CD14-positive monocyte (primary cell): ENCODE results near the gene C15orf40. TPM values are rescaled to one million over a fixed set of nuclear protein-coding genes. Genes with fewer than 3 reads are reported as not detected.
A peak's percentile ranks its signal among the peaks of the same experiment; 100 is the strongest.

ENCODE experiments used
- DNase-seq, 3 donors: peaks; one replicate each; pipeline ENCODE4 v3.0.0-alpha.2; 2011 to 2022
- H2AFZ ChIP-seq: 2 replicates; pipeline ENCODE4 v1.6.0; 2012; ENCODE audit warnings: mild to moderate bottlenecking, low read depth, low read length, inconsistent platforms; ENCODE audit not compliant: insufficient read depth, poor library complexity, severe bottlenecking
- H3K27ac ChIP-seq, 2 donors: 1 replicate in 1 of 2; 2 replicates in 1 of 2; pipeline ENCODE4 v1.5.1; 2012 to 2013; ENCODE audit warnings: low read length in 2 of 2, control low read depth in 1 of 2, inconsistent platforms in 1 of 2, low read depth in 1 of 2, mild to moderate bottlenecking in 1 of 2
- H3K27me3 ChIP-seq, 2 donors: one replicate each; pipeline versions ENCODE4 v1.6.0 to v1.6.1; 2011 to 2013; ENCODE audit warnings: low read length in 2 of 2; ENCODE audit not compliant: control insufficient read depth in 2 of 2, insufficient read depth in 2 of 2
- H3K36me3 ChIP-seq, 2 donors: replicated peaks in 1 of 2; 1 replicate in 1 of 2; 2 replicates in 1 of 2; pipeline versions ENCODE4 v1.5.1 to v1.6.1; 2012 to 2013; ENCODE audit warnings: low read length in 2 of 2, control low read depth in 1 of 2, inconsistent platforms in 1 of 2, mild to moderate bottlenecking in 1 of 2; ENCODE audit not compliant: insufficient read depth in 2 of 2, control insufficient read depth in 1 of 2
- H3K4me1 ChIP-seq, 2 donors: 1 replicate in 1 of 2; 2 replicates in 1 of 2; pipeline versions ENCODE4 v1.5.1 to v1.6.1; 2012 to 2013; ENCODE audit warnings: low read length in 2 of 2, control low read depth in 1 of 2, inconsistent platforms in 1 of 2, mild to moderate bottlenecking in 1 of 2, moderate library complexity in 1 of 2; ENCODE audit not compliant: insufficient read depth in 2 of 2, control insufficient read depth in 1 of 2
- H3K4me2 ChIP-seq: replicated peaks from 2 replicates; pipeline ENCODE3; 2012; ENCODE audit warnings: low read length, moderate library complexity, mild to moderate bottlenecking; ENCODE audit not compliant: poor library complexity, severe bottlenecking; ENCODE audit errors: extremely low read depth
- H3K4me3 ChIP-seq, 3 experiments: fragments of 200-600 bp in 1 of 3; sonication (generic) in 1 of 3; replicated peaks in 1 of 3; 1 replicate in 2 of 3; 2 replicates in 1 of 3; pipeline ENCODE4 v1.5.1; 2011 to 2013; ENCODE audit warnings: low read length in 3 of 3, mild to moderate bottlenecking in 3 of 3, control low read depth in 2 of 3, low read depth in 2 of 3, inconsistent platforms in 1 of 3, moderate library complexity in 1 of 3
- H3K79me2 ChIP-seq: 2 replicates; pipeline ENCODE4 v1.6.0; 2012; ENCODE audit warnings: mild to moderate bottlenecking, control low read depth, inconsistent platforms, low read length, moderate library complexity; ENCODE audit not compliant: insufficient read depth
- H3K9ac ChIP-seq: 2 replicates; pipeline ENCODE4 v1.6.0; 2017; ENCODE audit warnings: low read length, mild to moderate bottlenecking; ENCODE audit not compliant: insufficient read depth, poor library complexity, severe bottlenecking
- H3K9me3 ChIP-seq, 2 donors: replicated peaks in 1 of 2; 1 replicate in 1 of 2; 2 replicates in 1 of 2; pipeline versions ENCODE4 v1.5.1 to v1.6.1; 2012 to 2013; ENCODE audit warnings: low read length in 2 of 2, control low read depth in 1 of 2; ENCODE audit not compliant: control insufficient read depth in 1 of 2, insufficient read depth in 1 of 2
- H4K20me1 ChIP-seq: 2 replicates; pipeline ENCODE4 v1.6.0; 2012; ENCODE audit warnings: mild to moderate bottlenecking, low read length, control low read depth, moderate library complexity; ENCODE audit not compliant: insufficient read depth
- H3K27ac Mint-ChIP-seq, 7 donors: one replicate each; pipeline ENCODE4 v1.8.0; 2020; ENCODE audit warnings: mild to moderate bottlenecking in 7 of 7, mixed read lengths in 7 of 7, moderate library complexity in 6 of 7, inconsistent platforms in 2 of 7
- H3K27me3 Mint-ChIP-seq, 3 donors: one replicate each; pipeline ENCODE4 v1.8.0; 2021 to 2022; ENCODE audit warnings: low read depth in 3 of 3, mild to moderate bottlenecking in 3 of 3, mixed read lengths in 3 of 3, moderate library complexity in 3 of 3, inconsistent platforms in 1 of 3
- H3K36me3 Mint-ChIP-seq, 2 donors: one replicate each; pipeline ENCODE4 v1.8.0; 2020; ENCODE audit warnings: mixed read lengths in 2 of 2, inconsistent platforms in 1 of 2, mild to moderate bottlenecking in 1 of 2
- H3K4me1 Mint-ChIP-seq: one replicate; pipeline ENCODE4 v1.8.0; 2020; ENCODE audit warnings: mild to moderate bottlenecking, mixed read lengths
- H3K4me3 Mint-ChIP-seq, 2 donors: one replicate each; pipeline ENCODE4 v1.8.0; 2020; ENCODE audit warnings: mild to moderate bottlenecking in 2 of 2, mixed read lengths in 2 of 2, moderate library complexity in 1 of 2
- H3K9me3 Mint-ChIP-seq, 7 donors: one replicate each; pipeline ENCODE4 v1.8.0; 2020 to 2022; ENCODE audit warnings: mixed read lengths in 7 of 7, mild to moderate bottlenecking in 6 of 7, moderate library complexity in 6 of 7, inconsistent platforms in 2 of 7
- WGBS: methylation state at CpG from one replicate; pipeline ENCODE4 v1.1.5; 2013; ENCODE audit warnings: missing lambda C conversion rate; ENCODE audit not compliant: insufficient coverage; 5-methylcytosine and 5-hydroxymethylcytosine counted together
- intact Hi-C, 2 donors: fragments of 100-400 bp; cut with micrococcal nuclease; formaldehyde crosslinking; loops; one replicate each; pipeline versions ENCODE4 v1.15.0 to v1.15.1; 2023
- polyA minus RNA-seq: library from RNA; depleted of rRNA, polyadenylated mRNA; stranded (reverse); fragments of >200 nt; gene quantifications from 2 replicates; pipeline ENCODE4 v1.2.3, GENCODE V29; 2012
- polyA plus RNA-seq, 3 donors: library from polyadenylated mRNA; depleted of rRNA in 1 of 3; unstranded in 2 of 3; stranded (reverse) in 1 of 3; fragments of 300-500 nt in 2 of 3; fragments of >200 nt in 1 of 3; fragmentation: Illumina TruSeq in 2 of 3; gene quantifications; 1 replicate in 2 of 3; 2 replicates in 1 of 3; pipeline ENCODE4 v1.2.3, GENCODE V29; 2012 to 2021
- total RNA-seq, 12 experiments: library from RNA in 1 of 12; stranded (reverse) in 1 of 12; fragments of 120-200 nt in 1 of 12; gene quantifications; one replicate each; pipeline ENCODE4 v1.2.4 and lab custom pipeline; 2013 to 2026; ENCODE audit warnings: mixed read lengths in 6 of 12, inconsistent platforms in 1 of 12
- TF ChIP-seq, protein P1 (sequence below): fragments of 200-600 bp; IDR thresholded peaks from one replicate; pipeline ENCODE4 v1.8.0; 2022; ENCODE audit warnings: antibody characterized with exemption, mild to moderate bottlenecking

C15orf40 gene
- 20.1 TPM for total RNA-seq (2013)
- polyA plus RNA-seq: 10 to 100 TPM; 13.0 to 32.1 (median 25.7) TPM
- 3.7 and 5.0 TPM in 2 replicates for polyA minus RNA-seq
- 4.1 to 10.5 (median 6.1) reads per million in 11 experiments for total RNA-seq (lab: John Stamatoyannopoulos, UW)

DNA sequence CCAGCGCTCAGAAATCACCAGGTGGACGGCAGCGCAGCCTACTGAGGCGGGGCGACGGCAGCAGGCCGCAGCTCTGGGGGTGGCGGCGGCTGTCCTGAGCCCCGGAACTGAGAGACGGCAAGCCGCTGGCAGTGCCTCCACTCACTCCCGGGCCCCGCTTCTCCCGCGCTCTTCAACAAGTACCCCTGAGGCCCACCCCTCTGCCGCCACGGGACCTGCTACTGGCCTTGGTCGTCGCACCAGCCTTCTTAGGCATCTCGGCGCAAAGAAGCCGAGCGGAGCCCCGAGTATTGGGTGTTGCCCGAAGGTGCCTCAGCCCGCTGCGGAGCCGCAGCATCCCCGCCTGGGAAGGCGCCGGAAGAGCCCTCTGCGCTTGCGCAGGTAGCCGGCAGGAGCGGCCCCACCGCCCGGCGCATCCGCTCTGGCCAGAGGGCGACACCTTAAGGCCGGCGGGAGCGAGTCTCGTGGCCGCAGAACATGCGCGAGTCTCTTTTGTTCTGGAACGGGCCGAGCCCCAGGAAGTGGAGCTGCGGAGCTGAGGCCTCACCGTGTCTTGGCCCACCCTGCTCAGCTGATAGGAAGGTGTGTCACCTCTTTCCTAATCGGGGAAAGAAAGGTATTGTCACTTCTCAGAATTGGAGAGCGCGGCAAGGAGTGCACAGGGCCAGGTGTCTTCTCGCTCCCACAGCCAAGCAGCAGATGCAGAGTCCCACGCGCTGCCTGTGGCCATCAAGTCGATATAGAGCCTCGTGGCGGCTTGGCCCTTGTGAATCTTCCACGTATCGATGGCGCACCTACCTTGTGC lies at the start of gene C15orf40:
Gene C15orf40 (minus strand): TSS at position 369 of the 805 bp plus-strand sequence. CDS start 32 bp downstream, at position 337.
- Histone ChIP-seq H3K9me3 (no peaks in the 10 kb centered on the region), H3K27ac (peak within 1 kb of the TSS; percentile 48 to 75), H3K79me2 (peaks cover 19% of the 10 kb centered on the region), H3K36me3 (peaks cover 21 to 35% of the 10 kb centered on the region in 2 donors), H3K4me2 (peak within 1 kb of the TSS; percentile 84), H3K9ac (peak within 1 kb of the TSS; percentile 76), H3K27me3 (no peaks in the 10 kb centered on the region), H2AFZ (peak within 1 kb of the TSS; percentile 98), H3K4me3 (peak within 1 kb of the TSS; percentile 80 to 98 (median 95)), H3K4me1 (peaks cover 26 to 33% of the 10 kb centered on the region in 2 donors), H4K20me1 (peaks cover 11% of the 10 kb centered on the region)
- peaks cover 27 to 38% of the 10 kb centered on the region in 2 donors for H3K36me3 Mint-ChIP-seq
- TF ChIP-seq, protein P1, sequence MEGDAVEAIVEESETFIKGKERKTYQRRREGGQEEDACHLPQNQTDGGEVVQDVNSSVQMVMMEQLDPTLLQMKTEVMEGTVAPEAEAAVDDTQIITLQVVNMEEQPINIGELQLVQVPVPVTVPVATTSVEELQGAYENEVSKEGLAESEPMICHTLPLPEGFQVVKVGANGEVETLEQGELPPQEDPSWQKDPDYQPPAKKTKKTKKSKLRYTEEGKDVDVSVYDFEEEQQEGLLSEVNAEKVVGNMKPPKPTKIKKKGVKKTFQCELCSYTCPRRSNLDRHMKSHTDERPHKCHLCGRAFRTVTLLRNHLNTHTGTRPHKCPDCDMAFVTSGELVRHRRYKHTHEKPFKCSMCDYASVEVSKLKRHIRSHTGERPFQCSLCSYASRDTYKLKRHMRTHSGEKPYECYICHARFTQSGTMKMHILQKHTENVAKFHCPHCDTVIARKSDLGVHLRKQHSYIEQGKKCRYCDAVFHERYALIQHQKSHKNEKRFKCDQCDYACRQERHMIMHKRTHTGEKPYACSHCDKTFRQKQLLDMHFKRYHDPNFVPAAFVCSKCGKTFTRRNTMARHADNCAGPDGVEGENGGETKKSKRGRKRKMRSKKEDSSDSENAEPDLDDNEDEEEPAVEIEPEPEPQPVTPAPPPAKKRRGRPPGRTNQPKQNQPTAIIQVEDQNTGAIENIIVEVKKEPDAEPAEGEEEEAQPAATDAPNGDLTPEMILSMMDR: no peak
- H3K4me1 Mint-ChIP-seq: peaks cover 36% of the 10 kb centered on the region
- H3K9me3 Mint-ChIP-seq: peaks cover 0 to 3% (median 0%) of the 10 kb centered on the region in 7 donors
- intact Hi-C loops: loop anchor here (5.0 to 10.0 kb wide), 2 partner anchors 53 to 469 kb away; partner anchors contain the start of genes BTBD1 (in 1 of the 2) and RPS17 (in 1 of the 2)
- peaks cover 0 to 2% (median 0%) of the 10 kb centered on the region in 3 donors for H3K27me3 Mint-ChIP-seq
- peak within 1 kb of the TSS; percentile 73 to 92 (median 86) for H3K27ac Mint-ChIP-seq
- H3K4me3 Mint-ChIP-seq: peak within 1 kb of the TSS; percentile 92 to 96
- DNase-seq: peak; percentile 82 to 89 (median 84)
- whole genome bisulfite sequencing: under 1% methylated on average over 64 of the region's 64 CpGs

DNA sequence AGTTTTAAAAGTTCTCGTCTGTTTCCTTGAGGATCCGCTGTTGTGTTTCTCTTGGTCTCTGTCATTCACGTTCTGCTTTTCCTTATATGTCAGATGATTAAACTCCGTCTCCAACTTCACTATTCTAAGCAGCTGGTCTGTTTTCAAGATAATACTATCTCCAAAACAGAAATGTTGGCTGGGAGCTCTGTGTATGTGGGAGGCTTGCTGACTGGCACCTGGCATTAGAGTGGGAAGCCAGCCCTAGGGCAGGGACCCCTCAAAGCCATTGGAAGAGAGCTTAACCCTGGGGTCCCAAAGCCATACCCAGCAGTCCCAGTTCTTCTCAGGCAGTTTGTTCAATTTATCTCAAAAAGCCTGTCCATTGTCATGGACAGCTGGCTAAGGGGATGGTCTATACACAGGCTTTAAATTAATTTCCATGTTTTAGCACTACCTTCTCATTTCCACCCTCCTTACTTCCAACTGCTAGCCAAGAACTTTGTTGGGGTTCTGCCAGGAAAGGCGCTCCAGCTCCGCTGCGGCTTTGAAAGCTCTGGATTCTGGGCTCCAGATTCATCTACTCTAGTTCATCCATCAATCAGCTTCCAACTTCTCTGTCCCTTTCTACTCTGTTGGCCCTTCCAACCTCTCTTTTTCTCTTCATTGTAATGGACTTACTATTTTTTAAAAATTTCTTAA lies 46.4 kb upstream of the C15orf40 start:
- Histone ChIP-seq H2AFZ (no peak overlapping the region), H3K9me3 (no peaks in the 10 kb centered on the region), H3K4me3 (no peak overlapping the region), H3K4me2 (no peak overlapping the region), H3K27me3 (no peaks in the 10 kb centered on the region), H3K9ac (no peak overlapping the region), H3K4me1 (peaks cover 7 to 8% of the 10 kb centered on the region in 2 donors), H3K36me3 (peaks cover 30 to 78% of the 10 kb centered on the region in 2 donors), H3K79me2 (peaks cover 86% of the 10 kb centered on the region), H4K20me1 (peaks cover 100% of the 10 kb centered on the region), H3K27ac (no peak overlapping the region)
- no peaks in the 10 kb centered on the region for H3K27me3 Mint-ChIP-seq
- WGBS: 100% methylated on average over 3 of the region's 7 CpGs
- TF ChIP-seq, protein P1: no peak
- no peak overlapping the region for H3K4me3 Mint-ChIP-seq
- peak overlapping the region in 2 of 7 donors; percentile 2 to 9 for H3K27ac Mint-ChIP-seq
- H3K4me1 Mint-ChIP-seq: no peaks in the 10 kb centered on the region
- DNase-seq: no peak
- H3K9me3 Mint-ChIP-seq: no peaks in the 10 kb centered on the region
- intact Hi-C loops: no loop called here
- H3K36me3 Mint-ChIP-seq: peaks cover 20 to 39% of the 10 kb centered on the region in 2 donors
